D721Med (cell line): ENCODE results near the gene LRRC59.

Experiments
- DNase-seq: peaks from one replicate; pipeline ENCODE4 v3.0.0; 2011; ENCODE audit warnings: low spot score; ENCODE audit not compliant: insufficient read length
- FAIRE-seq: peaks from 2 replicates; lab custom pipeline; 2011; peaks lifted over from hg19 to GRCh38; lab: Jason Lieb, UNC
- CTCF ChIP-seq: IDR thresholded peaks from 2 replicates; pipeline ENCODE4 v1.5.1; 2012; ENCODE audit warnings: mild to moderate bottlenecking, control low read depth; ENCODE audit not compliant: insufficient read depth; ENCODE audit errors: missing control alignments

Gene LRRC59

GRCh38 chr17:50359998-50360461 lies 37.3 kb downstream of the LRRC59 start:
- FAIRE-seq (no peak), DNase-seq (no peak)
- TF ChIP-seq CTCF = no peak

DNA sequence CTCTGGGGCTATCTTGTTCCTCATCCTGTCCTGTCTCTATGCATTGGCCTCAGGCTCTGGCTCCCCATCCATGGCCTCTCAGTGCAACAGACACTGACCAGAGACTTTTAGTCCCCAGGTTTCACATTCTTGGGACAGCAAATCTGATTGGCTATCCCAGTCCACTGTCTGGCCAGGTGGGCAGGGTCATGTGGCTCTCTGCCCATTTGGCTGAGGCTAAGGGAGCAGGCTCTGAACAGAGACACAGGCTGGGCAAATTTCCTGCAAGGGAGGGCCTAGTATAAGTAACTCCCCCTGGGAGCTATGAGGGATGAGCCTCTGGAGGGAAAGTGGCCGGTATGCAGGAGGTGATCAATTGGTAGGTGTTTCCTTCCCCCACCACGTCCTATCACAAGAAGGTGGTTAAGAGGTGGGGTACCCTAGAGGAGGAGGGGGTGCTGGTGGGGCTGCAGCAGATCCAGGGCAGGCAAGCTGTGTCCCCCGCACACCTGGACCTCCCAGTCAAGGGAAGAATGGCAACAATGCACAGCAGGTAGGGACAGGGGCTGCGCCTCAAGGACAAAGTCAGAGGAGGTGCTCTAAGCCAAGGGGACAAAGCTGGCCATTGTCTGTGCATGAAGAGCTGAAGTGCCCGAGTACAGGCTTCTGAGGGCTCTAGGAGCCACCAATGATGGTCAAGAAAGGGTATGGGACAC lies 38.2 kb downstream of the LRRC59 start:
- FAIRE-seq = no peak
- TF ChIP-seq CTCF = no peak
- no peak for DNase-seq

GRCh38 chr17:50358177-50358576 lies 39.1 kb downstream of the LRRC59 start:
- FAIRE-seq (no peak), DNase-seq (no peak)
- TF ChIP-seq CTCF = no peak

DNA sequence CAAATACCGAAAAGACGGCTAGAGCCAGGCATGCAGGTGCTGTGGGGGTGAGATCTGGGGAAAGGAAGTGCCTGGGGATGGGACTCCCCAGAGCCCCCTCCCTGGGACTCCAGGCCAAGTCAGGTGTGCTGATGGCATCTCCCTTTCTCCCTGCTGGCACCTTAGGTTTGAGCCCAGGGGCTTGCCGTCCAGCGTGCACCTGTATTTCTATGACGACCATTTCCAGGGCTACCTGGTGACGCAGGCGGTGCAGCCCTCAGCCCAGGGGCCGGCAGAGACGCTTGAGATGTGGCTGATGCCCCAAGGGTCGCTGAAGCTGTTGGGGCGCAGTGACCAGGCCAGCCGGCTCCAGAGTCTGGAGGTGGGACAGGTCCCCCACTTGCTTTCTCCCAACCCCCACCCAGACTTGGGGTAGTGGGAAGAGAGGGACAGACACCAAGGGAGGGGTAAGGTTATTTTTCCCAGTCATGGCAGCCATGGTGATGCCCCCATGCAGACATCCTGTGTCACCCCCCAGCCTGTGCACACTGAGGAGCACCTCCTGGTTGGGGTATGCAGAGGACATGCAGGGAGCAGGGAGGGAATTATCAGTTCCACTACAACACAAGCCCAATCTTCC lies 40.3 kb downstream of the LRRC59 start:
- DNase-seq = no peak
- no peak for FAIRE-seq
- no peak for TF ChIP-seq CTCF

DNA sequence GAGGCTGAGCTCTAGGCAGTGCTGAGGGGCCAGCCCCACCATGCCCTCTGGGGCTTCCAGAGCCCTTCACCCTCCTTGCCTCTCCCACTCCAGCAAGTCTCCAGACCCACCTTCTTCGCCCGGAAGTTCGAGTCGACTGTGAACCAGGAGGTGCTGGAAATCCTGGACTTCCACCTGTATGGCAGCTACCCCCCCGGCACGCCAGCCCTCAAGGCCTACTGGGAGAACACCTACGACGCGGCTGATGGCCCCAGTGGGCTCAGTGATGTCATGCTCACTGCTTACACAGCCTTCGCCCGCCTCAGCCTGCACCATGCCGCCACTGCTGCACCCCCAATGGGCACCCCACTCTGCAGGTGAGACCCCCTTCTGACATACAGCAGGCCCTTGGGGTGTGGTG lies 40.9 kb downstream of the LRRC59 start:
- TF ChIP-seq CTCF = no peak
- FAIRE-seq (no peak), DNase-seq (no peak)

- DNase-seq (no peak), FAIRE-seq (no peak)
- no peak for TF ChIP-seq CTCF
Observed at GRCh38 chr17:50355701-50356341, 41.5 kb downstream of the LRRC59 start.

DNA sequence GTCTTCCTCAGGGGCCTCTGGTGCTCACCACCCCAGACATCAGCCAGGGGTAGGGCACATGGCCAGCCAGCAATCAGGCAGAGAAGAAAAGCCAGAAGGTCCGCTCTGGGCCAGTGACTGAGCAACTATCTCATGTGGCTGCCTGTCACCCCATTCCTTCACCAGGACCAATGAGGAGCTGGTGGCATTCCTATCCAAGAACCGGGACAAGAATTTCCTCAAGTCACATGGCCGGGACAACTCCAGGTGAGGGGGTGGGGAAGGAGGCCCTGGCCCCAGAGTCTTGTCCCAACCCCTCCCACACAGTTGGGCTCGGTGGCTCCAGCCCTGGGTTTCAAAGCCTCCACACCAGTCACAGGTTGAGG lies 42.0 kb downstream of the LRRC59 start:
- FAIRE-seq (no peak), DNase-seq (no peak)
- no peak for TF ChIP-seq CTCF
